Measurements from ENCODE around the gene HNRNPF. TPM values are rescaled to one million over a fixed set of nuclear protein-coding genes. Genes with fewer than 3 reads are reported as not detected.

HNRNPF gene
- total and polyA plus RNA-seq, 2 donors (not counting 3 experiments of a cell fraction or from before 2014, with no cell fraction given) = 144 to 230 TPM

DNA sequence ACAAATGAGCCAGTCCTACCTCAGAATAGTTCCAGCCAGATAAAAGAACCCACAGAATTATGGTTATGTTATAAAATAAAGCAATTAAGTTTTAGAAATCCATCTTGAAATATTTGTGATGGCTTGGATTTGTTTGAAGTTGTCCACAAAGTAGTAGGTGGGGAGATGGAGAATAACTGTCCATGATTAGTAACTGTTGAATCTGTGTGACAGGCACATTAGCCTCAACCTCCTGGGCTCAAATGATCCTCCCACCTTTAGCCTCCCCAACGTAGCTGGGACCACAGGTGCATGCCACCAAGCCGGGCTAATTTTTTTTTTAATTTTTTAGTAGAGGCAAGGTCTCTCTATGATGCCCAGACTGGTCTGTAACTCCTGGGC is 10.1 kb downstream of the HNRNPF start:
- Histone ChIP-seq H3K27ac (ENCODE audit: insufficient read depth, low read depth, low read length) (peak overlapping the region; percentile 9), H3K79me2 (ENCODE audit: control insufficient read depth, insufficient read depth, low read length) (peaks cover 93% of the 10 kb centered on the region), H3K4me2 (ENCODE audit: insufficient read depth, low read length) (no peak overlapping the region), H4K20me1 (replicated peaks; ENCODE audit: control insufficient read depth, extremely low read depth, insufficient read depth, low read length) (peaks cover 13% of the 10 kb centered on the region), H3K9me1 (replicated peaks; ENCODE audit: control insufficient read depth, extremely low read depth, insufficient read depth, low read length) (no peaks in the 10 kb centered on the region), H3K4me3 (replicated peaks in 1 of 3; ENCODE audit: insufficient read depth in 1 of 3, low read depth in 1 of 3, low read length in 3 of 3) (no peak overlapping the region), H3K36me3 (ENCODE audit: control insufficient read depth in 2 of 2, extremely low read depth in 1 of 2, insufficient read depth in 2 of 2, low read length in 2 of 2) (peaks cover under 1 to 2% of the 10 kb centered on the region in 2 experiments), H3K9ac (replicated peaks; ENCODE audit: extremely low read depth, insufficient read depth, low read length) (no peak overlapping the region), H3K27me3 (ENCODE audit: control insufficient read depth in 2 of 2, insufficient read depth in 2 of 2, low read length in 2 of 2) (no peaks in the 10 kb centered on the region), H3K9me3 (replicated peaks; ENCODE audit: control insufficient read depth, insufficient read depth, low read length) (no peaks in the 10 kb centered on the region), H2AFZ (ENCODE audit: low read depth, low read length) (no peak overlapping the region), H3K4me1 (ENCODE audit: control insufficient read depth, extremely low read depth, insufficient read depth, low read length) (peaks cover 50% of the 10 kb centered on the region)
- dilution Hi-C loops (cut with MboI; ENCODE audit: extremely low pct_ligation_motif_present, low sequenced_read_pairs) (no loop called here), intact Hi-C loops (cut with micrococcal nuclease) (no loop called here)
- FAIRE-seq (no peak), DNase-seq (ENCODE audit: low read depth, low spot score) (no peak)
- no peak for TF ChIP-seq FOS (IDR thresholded peaks at IDR 0.05; ENCODE audit: borderline replicate concordance, insufficient read depth, low read length)
- TF ChIP-seq, protein P1, sequence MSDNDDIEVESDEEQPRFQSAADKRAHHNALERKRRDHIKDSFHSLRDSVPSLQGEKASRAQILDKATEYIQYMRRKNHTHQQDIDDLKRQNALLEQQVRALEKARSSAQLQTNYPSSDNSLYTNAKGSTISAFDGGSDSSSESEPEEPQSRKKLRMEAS (IDR thresholded peaks at IDR 0.05; ENCODE audit: insufficient read depth, insufficient read length) = no peak
- TF ChIP-seq GATA2 (IDR thresholded peaks at IDR 0.05; ENCODE audit: insufficient read depth, insufficient read length, low read depth, low read length) = no peak
- no peak for TF ChIP-seq POLR2A (IDR thresholded peaks at IDR 0.05; ENCODE audit: low read depth, low read length)
- POLR2A ChIA-PET = no interaction called here
- no TSS peak for BruUV-seq (replicated peaks)
- CTCF ChIA-PET = interaction anchor here (0.5 kb wide), 1 partner anchor 227 kb away, joined by 4 read pairs; no protein-coding TSS in a partner anchor

DNA sequence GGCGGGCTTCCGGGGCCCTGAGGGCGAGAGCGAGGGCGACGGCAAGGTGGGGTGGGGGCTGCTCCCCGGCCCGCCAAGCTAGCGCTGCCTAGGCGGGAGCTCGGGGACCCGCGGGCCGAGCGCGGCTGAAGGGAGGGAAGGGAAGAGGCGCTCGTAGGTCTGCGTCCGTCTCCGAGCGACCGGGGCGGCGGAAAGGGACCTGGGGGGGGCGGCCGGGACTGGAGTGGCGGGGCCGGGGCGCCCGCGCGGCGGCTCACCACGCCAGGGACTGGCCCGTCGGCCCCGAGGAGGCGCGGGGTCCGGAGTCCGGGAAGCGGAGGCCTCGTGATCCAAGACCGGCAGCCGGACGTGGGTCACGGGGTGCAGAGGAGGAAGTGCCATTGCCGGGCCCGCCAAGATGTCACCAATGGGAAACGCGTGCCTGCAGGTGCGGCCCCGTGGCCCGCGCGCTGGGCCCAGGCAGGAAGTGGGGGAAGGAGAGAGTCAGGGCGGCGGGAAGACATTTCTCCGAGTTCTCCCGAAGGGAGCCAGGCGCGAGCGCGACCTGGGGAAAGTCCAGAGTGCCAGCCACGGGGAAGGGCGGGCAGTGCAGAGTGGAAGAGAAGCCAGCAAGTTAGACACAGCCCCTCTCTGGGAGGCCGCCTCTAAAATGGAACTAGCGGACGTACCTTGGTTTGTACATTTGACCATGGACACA is 11.9 kb downstream of the HNRNPF start:
- CTCF ChIA-PET = interaction anchor here (1.3 to 2.7 kb wide), 2 partner anchors 11 to 23 kb away, joined by 4 to 17 read pairs; no protein-coding TSS in a partner anchor
- dilution Hi-C loops (cut with MboI; ENCODE audit: extremely low pct_ligation_motif_present, low sequenced_read_pairs) = no loop called here
- H3K36me3 ChIP-seq (ENCODE audit: control insufficient read depth in 2 of 2, extremely low read depth in 1 of 2, insufficient read depth in 2 of 2, low read length in 2 of 2) = peaks cover 8 to 13% of the 10 kb centered on the region in 2 experiments
- no peaks in the 10 kb centered on the region for H3K27me3 ChIP-seq (ENCODE audit: control insufficient read depth in 2 of 2, insufficient read depth in 2 of 2, low read length in 2 of 2)
- peak overlapping the region; percentile 13 to 79 (median 56) for H3K4me3 ChIP-seq (replicated peaks in 1 of 3; ENCODE audit: insufficient read depth in 1 of 3, low read depth in 1 of 3, low read length in 3 of 3)
- peak overlapping the region; percentile 70 for H3K9ac ChIP-seq (replicated peaks; ENCODE audit: extremely low read depth, insufficient read depth, low read length)
- BruUV-seq (replicated peaks) = no TSS peak
- H3K27ac ChIP-seq (ENCODE audit: insufficient read depth, low read depth, low read length) = peak overlapping the region; percentile 77
- intact Hi-C loops (cut with micrococcal nuclease) = loop anchor here (1.0 kb wide), 3 partner anchors 12 to 39 kb away; partner anchors contain the start of gene HNRNPF
- H3K4me2 ChIP-seq (ENCODE audit: insufficient read depth, low read length) = peak overlapping the region; percentile 91
- DNase-seq (ENCODE audit: low read depth, low spot score) = peak; percentile 84
- POLR2A ChIA-PET = interaction anchor here (0.5 kb wide), 1 partner anchor 16 kb away, joined by 5 read pairs; no protein-coding TSS in a partner anchor
- peak; percentile 82 for FAIRE-seq
- no peaks in the 10 kb centered on the region for H3K9me1 ChIP-seq (replicated peaks; ENCODE audit: control insufficient read depth, extremely low read depth, insufficient read depth, low read length)
- peaks cover 43% of the 10 kb centered on the region for H3K4me1 ChIP-seq (ENCODE audit: control insufficient read depth, extremely low read depth, insufficient read depth, low read length)
- peaks cover 90% of the 10 kb centered on the region for H3K79me2 ChIP-seq (ENCODE audit: control insufficient read depth, insufficient read depth, low read length)
- TF ChIP-seq MYC (IDR thresholded peaks at IDR 0.05; ENCODE audit: low read depth, low read length) (no peak), GATA2 (IDR thresholded peaks at IDR 0.05; ENCODE audit: insufficient read depth, insufficient read length, low read depth, low read length) (no peak), FOS (IDR thresholded peaks at IDR 0.05; ENCODE audit: borderline replicate concordance, insufficient read depth, low read length) (no peak), EZH2 (IDR thresholded peaks at IDR 0.05; ENCODE audit: borderline replicate concordance, low read depth, low read length, severe bottlenecking) (no peak), POLR2AphosphoS5 (IDR thresholded peaks at IDR 0.05; ENCODE audit: insufficient read depth, low read depth, low read length) (peak; percentile 86), JUN (IDR thresholded peaks at IDR 0.05; ENCODE audit: borderline replicate concordance, insufficient read depth, insufficient read length, low read depth) (no peak), POLR2A (IDR thresholded peaks at IDR 0.05; ENCODE audit: low read depth, low read length) (peak; percentile 13)
- TF ChIP-seq, protein P2, sequence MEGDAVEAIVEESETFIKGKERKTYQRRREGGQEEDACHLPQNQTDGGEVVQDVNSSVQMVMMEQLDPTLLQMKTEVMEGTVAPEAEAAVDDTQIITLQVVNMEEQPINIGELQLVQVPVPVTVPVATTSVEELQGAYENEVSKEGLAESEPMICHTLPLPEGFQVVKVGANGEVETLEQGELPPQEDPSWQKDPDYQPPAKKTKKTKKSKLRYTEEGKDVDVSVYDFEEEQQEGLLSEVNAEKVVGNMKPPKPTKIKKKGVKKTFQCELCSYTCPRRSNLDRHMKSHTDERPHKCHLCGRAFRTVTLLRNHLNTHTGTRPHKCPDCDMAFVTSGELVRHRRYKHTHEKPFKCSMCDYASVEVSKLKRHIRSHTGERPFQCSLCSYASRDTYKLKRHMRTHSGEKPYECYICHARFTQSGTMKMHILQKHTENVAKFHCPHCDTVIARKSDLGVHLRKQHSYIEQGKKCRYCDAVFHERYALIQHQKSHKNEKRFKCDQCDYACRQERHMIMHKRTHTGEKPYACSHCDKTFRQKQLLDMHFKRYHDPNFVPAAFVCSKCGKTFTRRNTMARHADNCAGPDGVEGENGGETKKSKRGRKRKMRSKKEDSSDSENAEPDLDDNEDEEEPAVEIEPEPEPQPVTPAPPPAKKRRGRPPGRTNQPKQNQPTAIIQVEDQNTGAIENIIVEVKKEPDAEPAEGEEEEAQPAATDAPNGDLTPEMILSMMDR (IDR thresholded peaks at IDR 0.05; ENCODE audit: extremely low read depth in 1 of 2, insufficient read depth in 1 of 2, low read depth in 1 of 2, low read length in 2 of 2) = no peak
- TF ChIP-seq, protein P1 (IDR thresholded peaks at IDR 0.05; ENCODE audit: insufficient read depth, insufficient read length) = peak; percentile 83
- peaks cover 13% of the 10 kb centered on the region for H4K20me1 ChIP-seq (replicated peaks; ENCODE audit: control insufficient read depth, extremely low read depth, insufficient read depth, low read length)
- H3K9me3 ChIP-seq (replicated peaks; ENCODE audit: control insufficient read depth, insufficient read depth, low read length) = no peaks in the 10 kb centered on the region
- no peak overlapping the region for H2AFZ ChIP-seq (ENCODE audit: low read depth, low read length)
